Lower lobe of right lung (tissue), 2 donors: ENCODE measurements around the gene MUCL1. TPM values are rescaled to one million over a fixed set of nuclear protein-coding genes. Genes with fewer than 3 reads are reported as not detected.

Source experiments
- ATAC-seq, 2 donors: fragments of 200-7000 bp; cut with Tn5 transposase; one replicate each; pipeline ENCODE4 v1.9.1; 2020 to 2022; ENCODE audit warnings: mild to moderate bottlenecking in 2 of 2, moderate library complexity in 2 of 2
- DNase-seq: peaks from one replicate; pipeline ENCODE4 v3.0.0-alpha.2; 2020
- H3K27ac ChIP-seq: fragments of 200-600 bp; one replicate; pipeline ENCODE4 v1.8.0; 2022
- H3K27me3 ChIP-seq: fragments of 200-600 bp; one replicate; pipeline ENCODE4 v1.8.0; 2022; ENCODE audit warnings: low read depth
- H3K36me3 ChIP-seq: fragments of 200-600 bp; one replicate; pipeline ENCODE4 v1.8.0; 2022; ENCODE audit warnings: mild to moderate bottlenecking
- H3K4me1 ChIP-seq: fragments of 200-600 bp; one replicate; pipeline ENCODE4 v1.8.0; 2022
- H3K4me3 ChIP-seq: fragments of 200-600 bp; one replicate; pipeline ENCODE4 v1.8.0; 2022; ENCODE audit warnings: mild to moderate bottlenecking
- H3K9me3 ChIP-seq: fragments of 200-600 bp; one replicate; pipeline ENCODE4 v1.8.0; 2022
- intact Hi-C: fragments of 100-400 bp; cut with DNase I; formaldehyde crosslinking; loops from one replicate; pipeline ENCODE4 v1.11.0; 2022
- total RNA-seq: library from RNA; stranded (reverse); fragmentation: NEBNext Ultra II Directional; extraction: Animal tissue kit (Norgen Biotek cat#: 25700); gene quantifications from one replicate; pipeline ENCODE4 v1.2.1, GENCODE V29; 2021
- TF ChIP-seq, protein P1 (sequence below): fragments of 200-600 bp; IDR thresholded peaks from one replicate; pipeline ENCODE4 v1.8.0; 2022; ENCODE audit warnings: antibody characterized with exemption, mild to moderate bottlenecking
- donor health status: DM: no; HTN: yes; CAD: no; lungs with severe emphysema.

Gene MUCL1
- total RNA-seq, 1 donor from 2014 or later = not detected

- intact Hi-C loops = no loop called here
- TF ChIP-seq, protein P1, sequence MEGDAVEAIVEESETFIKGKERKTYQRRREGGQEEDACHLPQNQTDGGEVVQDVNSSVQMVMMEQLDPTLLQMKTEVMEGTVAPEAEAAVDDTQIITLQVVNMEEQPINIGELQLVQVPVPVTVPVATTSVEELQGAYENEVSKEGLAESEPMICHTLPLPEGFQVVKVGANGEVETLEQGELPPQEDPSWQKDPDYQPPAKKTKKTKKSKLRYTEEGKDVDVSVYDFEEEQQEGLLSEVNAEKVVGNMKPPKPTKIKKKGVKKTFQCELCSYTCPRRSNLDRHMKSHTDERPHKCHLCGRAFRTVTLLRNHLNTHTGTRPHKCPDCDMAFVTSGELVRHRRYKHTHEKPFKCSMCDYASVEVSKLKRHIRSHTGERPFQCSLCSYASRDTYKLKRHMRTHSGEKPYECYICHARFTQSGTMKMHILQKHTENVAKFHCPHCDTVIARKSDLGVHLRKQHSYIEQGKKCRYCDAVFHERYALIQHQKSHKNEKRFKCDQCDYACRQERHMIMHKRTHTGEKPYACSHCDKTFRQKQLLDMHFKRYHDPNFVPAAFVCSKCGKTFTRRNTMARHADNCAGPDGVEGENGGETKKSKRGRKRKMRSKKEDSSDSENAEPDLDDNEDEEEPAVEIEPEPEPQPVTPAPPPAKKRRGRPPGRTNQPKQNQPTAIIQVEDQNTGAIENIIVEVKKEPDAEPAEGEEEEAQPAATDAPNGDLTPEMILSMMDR = no peak
- no peak overlapping the region for H3K27ac ChIP-seq
- H3K4me3 ChIP-seq = no peak overlapping the region
- ATAC-seq = no peak
- H3K36me3 ChIP-seq = no peaks in the 10 kb centered on the region
- no peaks in the 10 kb centered on the region for H3K27me3 ChIP-seq
- no peak for DNase-seq
- no peaks in the 10 kb centered on the region for H3K4me1 ChIP-seq
- no peaks in the 10 kb centered on the region for H3K9me3 ChIP-seq
Measured at GRCh38 chr12:54861927-54862326, 7.6 kb downstream of the MUCL1 start.

- intact Hi-C loops = no loop called here
- TF ChIP-seq, protein P1 = no peak
- DNase-seq (no peak), ATAC-seq (no peak)
- H3K36me3 ChIP-seq = no peaks in the 10 kb centered on the region
- H3K4me3 ChIP-seq = no peak overlapping the region
- no peaks in the 10 kb centered on the region for H3K9me3 ChIP-seq
- H3K27ac ChIP-seq = no peak overlapping the region
- H3K27me3 ChIP-seq = no peaks in the 10 kb centered on the region
- no peaks in the 10 kb centered on the region for H3K4me1 ChIP-seq
Measured at GRCh38 chr12:54863948-54864618, 9.8 kb downstream of the MUCL1 start.

- TF ChIP-seq, protein P1 = no peak
- Histone ChIP-seq H3K27ac (no peak overlapping the region), H3K27me3 (no peaks in the 10 kb centered on the region), H3K4me1 (no peaks in the 10 kb centered on the region), H3K36me3 (no peaks in the 10 kb centered on the region), H3K9me3 (no peaks in the 10 kb centered on the region), H3K4me3 (no peak overlapping the region)
- intact Hi-C loops = no loop called here
- ATAC-seq (no peak), DNase-seq (no peak)
Measured at GRCh38 chr12:54865683-54866324, 11.5 kb downstream of the MUCL1 start.

- H3K27me3 ChIP-seq = no peaks in the 10 kb centered on the region
- no peaks in the 10 kb centered on the region for H3K9me3 ChIP-seq
- ATAC-seq (no peak), DNase-seq (no peak)
- intact Hi-C loops = no loop called here
- TF ChIP-seq, protein P1 = no peak
- no peak overlapping the region for H3K27ac ChIP-seq
- H3K36me3 ChIP-seq = no peaks in the 10 kb centered on the region
- no peak overlapping the region for H3K4me3 ChIP-seq
- H3K4me1 ChIP-seq = no peaks in the 10 kb centered on the region
Measured at GRCh38 chr12:54868690-54869089, 14.4 kb downstream of the MUCL1 start.

GRCh38 chr12:54870048-54870447 lies 15.7 kb downstream of the MUCL1 start:
- intact Hi-C loops = no loop called here
- no peaks in the 10 kb centered on the region for H3K27me3 ChIP-seq
- ATAC-seq = no peak

More at GRCh38 chr12:54870048-54870447, 15.7 kb downstream of the MUCL1 start:
- H3K36me3 ChIP-seq = no peaks in the 10 kb centered on the region
- DNase-seq = no peak
- no peaks in the 10 kb centered on the region for H3K4me1 ChIP-seq
- H3K27ac ChIP-seq = no peak overlapping the region
- no peak overlapping the region for H3K4me3 ChIP-seq
- no peaks in the 10 kb centered on the region for H3K9me3 ChIP-seq
- TF ChIP-seq, protein P1 = no peak
